H1 (cell line): ENCODE measurements around the gene SCG2. TPM values are rescaled to one million over a fixed set of nuclear protein-coding genes. Genes with fewer than 3 reads are reported as not detected.

Experiments used
- CTCF ChIA-PET: fragments of 300-600 bp; sonication (Branson Sonifier 250); formaldehyde crosslinking; loops from one replicate; lab custom pipeline; 2021; ENCODE audit not compliant: partially characterized antibody; lab: Charles Lee
- POLR2A ChIA-PET: fragments of 300-600 bp; sonication (Branson Sonifier 250); formaldehyde crosslinking; loops from one replicate; lab custom pipeline; 2021; ENCODE audit warnings: inconsistent platforms; ENCODE audit not compliant: partially characterized antibody; lab: Charles Lee
- DNase-seq, 2 experiments: peaks; one replicate each; pipeline versions ENCODE4 v3.0.0 to v3.0.0-alpha.2; 2010 to 2022; ENCODE audit warnings: low spot score in 2 of 2, low read depth in 1 of 2, mixed read lengths in 1 of 2
- FAIRE-seq: peaks from 2 replicates; lab custom pipeline; 2011; peaks lifted over from hg19 to GRCh38; lab: Jason Lieb, UNC
- H2AFZ ChIP-seq: 2 replicates; pipeline ENCODE4 v1.8.1; 2012; ENCODE audit warnings: low read length, inconsistent platforms
- H2AK5ac ChIP-seq: 2 replicates; pipeline ENCODE4 v1.6.1; 2013; ENCODE audit warnings: low read depth, low read length
- H2BK120ac ChIP-seq: replicated peaks from 2 replicates; pipeline ENCODE3; 2013; ENCODE audit warnings: low read depth, low read length, inconsistent platforms
- H2BK12ac ChIP-seq: 2 replicates; pipeline ENCODE4 v1.6.1; 2013; ENCODE audit warnings: low read depth, low read length
- H2BK15ac ChIP-seq: 2 replicates; pipeline ENCODE4 v1.6.1; 2013; ENCODE audit warnings: low read length
- H2BK20ac ChIP-seq: 2 replicates; pipeline ENCODE4 v1.6.1; 2013; ENCODE audit warnings: low read length
- H2BK5ac ChIP-seq: 2 replicates; pipeline ENCODE4 v1.6.1; 2013; ENCODE audit warnings: low read depth, low read length
- H3K14ac ChIP-seq: 2 replicates; pipeline ENCODE4 v1.6.1; 2013; ENCODE audit warnings: inconsistent platforms; ENCODE audit not compliant: insufficient read length
- H3K18ac ChIP-seq: 2 replicates; pipeline ENCODE4 v1.6.1; 2013; ENCODE audit warnings: low read length; ENCODE audit errors: extremely low read depth
- H3K23ac ChIP-seq: 2 replicates; pipeline ENCODE4 v1.6.1; 2013; ENCODE audit warnings: inconsistent platforms; ENCODE audit not compliant: insufficient read length
- H3K23me2 ChIP-seq: 2 replicates; pipeline ENCODE4 v1.6.1; 2013; ENCODE audit warnings: low read depth, low read length
- H3K27ac ChIP-seq: 2 replicates; pipeline ENCODE4 v1.6.1; 2011; ENCODE audit warnings: low read depth, low read length, inconsistent platforms
- H3K27me3 ChIP-seq, 4 experiments: replicated peaks in 1 of 4; 1 replicate in 1 of 4; 2 replicates in 3 of 4; pipeline versions ENCODE4 v1.6.1 to v1.8.1; 2011 to 2013; ENCODE audit warnings: low read length in 3 of 4, mild to moderate bottlenecking in 3 of 4, inconsistent platforms in 2 of 4, mixed read lengths in 2 of 4, moderate library complexity in 1 of 4; ENCODE audit not compliant: control insufficient read depth in 3 of 4, insufficient read depth in 3 of 4; ENCODE audit errors: extremely low read depth in 1 of 4
- H3K36me3 ChIP-seq, 4 experiments: 2 replicates each; pipeline versions ENCODE4 v1.6.1 to v1.8.1; 2011 to 2013; ENCODE audit warnings: mild to moderate bottlenecking in 4 of 4, low read length in 3 of 4, moderate library complexity in 2 of 4, control low read depth in 1 of 4, inconsistent platforms in 1 of 4; ENCODE audit not compliant: insufficient read depth in 4 of 4, control insufficient read depth in 2 of 4
- H3K4ac ChIP-seq: replicated peaks from 2 replicates; pipeline ENCODE3; 2013; ENCODE audit warnings: low read length, low read depth, mixed read lengths, inconsistent platforms; ENCODE audit not compliant: insufficient read length
- H3K4me1 ChIP-seq, 4 experiments: replicated peaks in 1 of 4; 1 replicate in 1 of 4; 2 replicates in 3 of 4; pipeline versions ENCODE4 v1.6.1 to v1.8.1; 2011 to 2013; ENCODE audit warnings: low read length in 3 of 4, inconsistent platforms in 2 of 4, mixed read lengths in 1 of 4; ENCODE audit not compliant: insufficient read depth in 4 of 4, control insufficient read depth in 3 of 4
- H3K4me2 ChIP-seq, 2 experiments: 2 replicates each; pipeline versions ENCODE4 v1.6.1 to v1.8.1; 2011 to 2013; ENCODE audit warnings: low read depth in 2 of 2, low read length in 2 of 2, control low read depth in 1 of 2, inconsistent platforms in 1 of 2, mild to moderate bottlenecking in 1 of 2; ENCODE audit not compliant: insufficient read depth in 1 of 2
- H3K4me3 ChIP-seq, 4 experiments: fragments of 200-600, 300-600 bp in 1 of 4; sonication (generic), shearing (Covaris generic), sonication (Bioruptor Twin) in 1 of 4; 2 replicates each; pipeline versions ENCODE4 v1.5.1 to v1.8.1; 2011 to 2016; ENCODE audit warnings: low read length in 4 of 4, low read depth in 3 of 4, control low read depth in 2 of 4, inconsistent platforms in 2 of 4, mild to moderate bottlenecking in 2 of 4, mixed read lengths in 1 of 4, moderate library complexity in 1 of 4; ENCODE audit not compliant: insufficient read depth in 2 of 4; ENCODE audit errors: extremely low read depth in 1 of 4
- H3K56ac ChIP-seq: replicated peaks from 2 replicates; pipeline ENCODE3; 2013; ENCODE audit warnings: low read depth, mild to moderate bottlenecking, mixed read lengths, low read length, inconsistent platforms; ENCODE audit not compliant: insufficient read length
- H3K79me1 ChIP-seq: 2 replicates; pipeline ENCODE4 v1.6.1; 2013; ENCODE audit warnings: low read depth, low read length, control low read depth
- H3K79me2 ChIP-seq, 2 experiments: 2 replicates each; pipeline versions ENCODE4 v1.6.1 to v1.8.1; 2012 to 2013; ENCODE audit warnings: low read length in 2 of 2, mild to moderate bottlenecking in 2 of 2, inconsistent platforms in 1 of 2; ENCODE audit not compliant: insufficient read depth in 2 of 2, control insufficient read depth in 1 of 2
- H3K9ac ChIP-seq, 4 experiments: replicated peaks in 1 of 4; 1 replicate in 1 of 4; 2 replicates in 3 of 4; pipeline versions ENCODE4 v1.6.1 to v1.8.1; 2011 to 2013; ENCODE audit warnings: low read depth in 3 of 4, low read length in 3 of 4, control low read depth in 2 of 4, mild to moderate bottlenecking in 2 of 4, moderate library complexity in 2 of 4, inconsistent platforms in 1 of 4; ENCODE audit errors: extremely low read depth in 1 of 4
- H3K9me3 ChIP-seq, 2 experiments: 2 replicates each; pipeline versions ENCODE4 v1.6.1 to v1.8.1; 2012 to 2013; ENCODE audit warnings: mild to moderate bottlenecking in 2 of 2, moderate library complexity in 2 of 2, control low read depth in 1 of 2, inconsistent platforms in 1 of 2, low read depth in 1 of 2, low read length in 1 of 2, mixed read lengths in 1 of 2; ENCODE audit not compliant: insufficient read depth in 2 of 2
- H4K20me1 ChIP-seq, 2 experiments: replicated peaks in 1 of 2; 2 replicates each; pipeline versions ENCODE3 to v1.8.1; 2011 to 2013; ENCODE audit warnings: inconsistent platforms in 2 of 2, low read length in 2 of 2, mild to moderate bottlenecking in 1 of 2; ENCODE audit not compliant: insufficient read depth in 2 of 2, control insufficient read depth in 1 of 2
- H4K5ac ChIP-seq: 2 replicates; pipeline ENCODE4 v1.6.1; 2013; ENCODE audit warnings: low read length, low read depth, mixed read lengths, inconsistent platforms; ENCODE audit not compliant: insufficient read length
- H4K8ac ChIP-seq: 2 replicates; pipeline ENCODE4 v1.8.0; 2013; ENCODE audit warnings: mild to moderate bottlenecking, moderate library complexity, low read length, inconsistent platforms; ENCODE audit not compliant: insufficient read depth; ENCODE audit errors: extremely low read depth
- H4K91ac ChIP-seq: replicated peaks from 2 replicates; pipeline ENCODE3; 2013; ENCODE audit warnings: low read length, mixed read lengths, inconsistent platforms; ENCODE audit not compliant: insufficient read length
- EGR1 ChIP-seq: IDR thresholded peaks from 2 replicates; pipeline ENCODE4 v1.6.1; 2011; ENCODE audit warnings: low read depth, low read length, borderline replicate concordance
- EP300 ChIP-seq, 2 experiments: IDR thresholded peaks; 1 replicate in 1 of 2; 2 replicates in 1 of 2; pipeline ENCODE4 v1.6.1; 2011 to 2012; ENCODE audit warnings: low read depth in 2 of 2, low read length in 2 of 2, mild to moderate bottlenecking in 2 of 2, borderline replicate concordance in 1 of 2, inconsistent platforms in 1 of 2, moderate library complexity in 1 of 2
- WGBS, 2 experiments: shearing (Covaris generic) in 1 of 2; methylation state at CpG; one replicate each; pipeline versions ENCODE4 v1.1.6 to v1.1.7; 2013 to 2015; ENCODE audit warnings: low lambda C conversion rate in 2 of 2, mixed read lengths in 2 of 2, inconsistent platforms in 1 of 2, low coverage in 1 of 2, missing lambda C conversion rate in 1 of 2; ENCODE audit not compliant: insufficient replicate concordance in 2 of 2, insufficient coverage in 1 of 2, insufficient read length in 1 of 2; ENCODE audit errors: extremely low coverage in 1 of 2, missing lambda C conversion rate in 1 of 2; 5-methylcytosine and 5-hydroxymethylcytosine counted together
- polyA plus RNA-seq, 7 experiments: library from polyadenylated mRNA; depleted of rRNA in 3 of 7; stranded (reverse) in 5 of 7; unstranded in 2 of 7; fragments of >200 nt in 5 of 7; fragments of 200-250 nt in 2 of 7; gene quantifications; 1 replicate in 5 of 7; 2 replicates in 1 of 7; 4 replicates in 1 of 7; pipeline versions ENCODE4 v1.2.1 to v1.2.3, GENCODE V29; 2011 to 2013; ENCODE audit warnings: missing spikeins in 2 of 7, mixed read lengths in 2 of 7
- total RNA-seq: library from RNA; stranded (reverse); fragmentation: NEBNext Ultra II Directional; extraction: Animal tissue kit (Norgen Biotek cat#: 25700); gene quantifications from 2 replicates; pipeline ENCODE4 v1.2.1, GENCODE V29; 2021

The SCG2 gene
- total and polyA plus RNA-seq, 2 of the 8 experiments (the other 6 are each of a cell fraction or from before 2014, with no cell fraction given), result 0.54 to 1.0 TPM

DNA sequence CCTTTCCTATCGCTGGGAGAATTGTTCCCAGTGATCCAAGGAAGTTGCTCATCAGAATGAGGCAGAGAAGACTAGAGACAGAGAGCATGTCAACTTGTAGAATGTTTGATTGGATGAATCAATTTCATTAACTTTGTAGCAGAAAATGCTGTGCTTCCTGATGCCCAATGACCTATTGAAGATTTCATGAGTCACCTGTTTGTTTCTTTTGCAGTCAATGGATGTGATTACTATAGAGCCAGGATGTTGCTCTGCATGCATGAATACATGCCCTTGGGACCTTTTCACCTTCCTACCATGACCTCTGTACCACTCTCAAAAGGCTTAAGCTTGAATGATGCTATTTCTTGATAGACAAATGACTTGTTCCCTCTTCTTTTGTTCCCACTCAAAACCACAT lies 23.3 kb downstream of the SCG2 start:
- Histone ChIP-seq H3K23ac (no peak overlapping the region), H3K23me2 (no peaks in the 10 kb centered on the region), H2BK12ac (no peak overlapping the region), H3K4me3 (no peak overlapping the region), H3K14ac (no peak overlapping the region), H2BK5ac (no peak overlapping the region), H4K91ac (no peak overlapping the region), H3K27ac (no peak overlapping the region), H2BK20ac (no peak overlapping the region), H2BK15ac (no peak overlapping the region), H2AFZ (no peak overlapping the region), H3K56ac (no peak overlapping the region), H2BK120ac (no peak overlapping the region), H3K9ac (no peak overlapping the region), H4K8ac (no peak overlapping the region), H3K79me1 (no peaks in the 10 kb centered on the region), H3K4me2 (no peak overlapping the region), H3K27me3 (no peaks in the 10 kb centered on the region), H3K4ac (no peak overlapping the region), H3K9me3 (no peaks in the 10 kb centered on the region), H2AK5ac (no peak overlapping the region), H4K20me1 (no peaks in the 10 kb centered on the region), H4K5ac (no peak overlapping the region), H3K18ac (no peak overlapping the region), H3K79me2 (no peaks in the 10 kb centered on the region), H3K4me1 (no peaks in the 10 kb centered on the region; a peak in 1 of 7 replicates), H3K36me3 (no peaks in the 10 kb centered on the region)
- no peak for DNase-seq
- ChIA-PET CTCF (interaction anchor here (0.6 to 1.1 kb wide), 2 partner anchors 182 to 462 kb away, joined by 3 read pairs; no protein-coding TSS in a partner anchor), POLR2A (no interaction called here)
- TF ChIP-seq EGR1 (no peak), EP300 (IDR thresholded peaks at IDR 0.05; ENCODE audit: borderline replicate concordance in 1 of 2, low read depth in 2 of 2, low read length in 2 of 2) (no peak)
- FAIRE-seq, result no peak
- WGBS, 2 experiments, result 89% methylated on average over 1 of the region's 1 CpG; no CpG with 5 or more reads in 1 of the 2 experiments
